ENCODE data around the gene PADI1.

- TF ChIP-seq CTCF (IDR thresholded peaks at IDR 0.05), result no peak
- no peak for TF ChIP-seq POLR2A (IDR thresholded peaks at IDR 0.05)
Measured at GRCh38 chr1:17163371-17163770, 41.6 kb upstream of the PADI1 start.
